ENCODE results near the gene IL17B.

DNA sequence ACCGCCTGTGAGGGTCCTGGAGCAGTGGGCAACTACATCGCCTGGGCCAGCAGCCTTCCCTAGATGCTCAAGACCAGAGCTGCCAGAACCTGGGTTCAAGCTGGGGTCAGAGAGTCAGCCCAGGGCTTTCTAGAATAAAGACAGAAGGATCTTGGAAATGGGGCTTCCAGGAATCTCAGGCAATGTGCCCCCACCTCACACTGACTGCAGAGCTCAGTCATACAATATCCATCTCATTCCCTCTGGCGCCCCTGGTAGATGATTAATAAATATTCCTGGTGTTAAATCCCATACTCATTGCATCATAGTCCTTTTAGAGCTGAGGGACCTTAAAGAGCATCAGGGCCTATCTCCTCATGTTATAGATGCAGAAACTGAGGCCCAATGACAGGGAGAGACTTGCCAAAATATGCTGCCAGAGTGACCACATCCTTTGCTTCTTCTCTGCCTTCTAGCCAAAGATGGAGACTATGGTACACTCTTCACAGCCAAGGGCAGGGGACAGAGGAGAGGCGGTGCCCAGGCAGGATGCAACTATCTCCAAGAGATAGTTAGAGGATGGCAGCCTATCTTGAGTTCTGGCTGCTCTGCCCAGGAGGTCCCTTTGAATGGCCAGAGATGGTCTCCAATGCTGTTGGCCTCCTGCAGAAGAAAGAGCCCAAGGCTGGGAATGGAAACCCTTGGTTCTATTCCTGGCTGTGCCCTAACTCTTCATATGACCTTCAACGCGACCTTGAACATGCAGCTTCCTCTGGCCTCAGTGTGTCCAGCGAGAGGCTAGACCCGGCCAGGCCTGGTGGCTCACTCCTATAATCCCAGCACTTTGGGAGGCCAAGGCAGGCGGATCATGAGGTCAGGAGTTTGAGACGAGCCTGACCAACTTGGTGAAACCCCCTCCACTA lies 36.2 kb upstream of the IL17B start:
- TF ChIP-seq, protein P1, sequence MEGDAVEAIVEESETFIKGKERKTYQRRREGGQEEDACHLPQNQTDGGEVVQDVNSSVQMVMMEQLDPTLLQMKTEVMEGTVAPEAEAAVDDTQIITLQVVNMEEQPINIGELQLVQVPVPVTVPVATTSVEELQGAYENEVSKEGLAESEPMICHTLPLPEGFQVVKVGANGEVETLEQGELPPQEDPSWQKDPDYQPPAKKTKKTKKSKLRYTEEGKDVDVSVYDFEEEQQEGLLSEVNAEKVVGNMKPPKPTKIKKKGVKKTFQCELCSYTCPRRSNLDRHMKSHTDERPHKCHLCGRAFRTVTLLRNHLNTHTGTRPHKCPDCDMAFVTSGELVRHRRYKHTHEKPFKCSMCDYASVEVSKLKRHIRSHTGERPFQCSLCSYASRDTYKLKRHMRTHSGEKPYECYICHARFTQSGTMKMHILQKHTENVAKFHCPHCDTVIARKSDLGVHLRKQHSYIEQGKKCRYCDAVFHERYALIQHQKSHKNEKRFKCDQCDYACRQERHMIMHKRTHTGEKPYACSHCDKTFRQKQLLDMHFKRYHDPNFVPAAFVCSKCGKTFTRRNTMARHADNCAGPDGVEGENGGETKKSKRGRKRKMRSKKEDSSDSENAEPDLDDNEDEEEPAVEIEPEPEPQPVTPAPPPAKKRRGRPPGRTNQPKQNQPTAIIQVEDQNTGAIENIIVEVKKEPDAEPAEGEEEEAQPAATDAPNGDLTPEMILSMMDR (IDR thresholded peaks at IDR 0.05): no peak
- no peak for TF ChIP-seq POLR2A (IDR thresholded peaks at IDR 0.05)

Data from adrenal gland (tissue), 5 donors.